Kidney tubule cell (primary cell): ENCODE results near the gene HES5.

ENCODE experiments used
- DNase-seq: peaks from one replicate; pipeline ENCODE4 v3.0.0-alpha.2; 2018; ENCODE audit warnings: low spot score

Gene HES5

GRCh38 chr1:2514863-2515762 lies 14.9 kb downstream of the HES5 start:
- DNase-seq, result no peak

GRCh38 chr1:2513939-2514652 lies 16.0 kb downstream of the HES5 start:
- no peak for DNase-seq

- no peak for DNase-seq
Observed at GRCh38 chr1:2512862-2513421, 17.1 kb downstream of the HES5 start.

- no peak for DNase-seq
Observed at GRCh38 chr1:2510366-2511155, 19.5 kb downstream of the HES5 start.

GRCh38 chr1:2509589-2509988 lies 20.5 kb downstream of the HES5 start:
- DNase-seq, result no peak

- DNase-seq, result no peak
Observed at GRCh38 chr1:2508751-2509150, 21.3 kb downstream of the HES5 start.

GRCh38 chr1:2508180-2508579 lies 21.9 kb downstream of the HES5 start:
- DNase-seq, result no peak

- DNase-seq, result no peak
Observed at GRCh38 chr1:2507744-2508155, 22.3 kb downstream of the HES5 start.

- no peak for DNase-seq
Observed at GRCh38 chr1:2506901-2507565, 23.0 kb downstream of the HES5 start.

- DNase-seq, result no peak
Observed at GRCh38 chr1:2506007-2506860, 23.8 kb downstream of the HES5 start.

GRCh38 chr1:2505461-2505994 lies 24.5 kb downstream of the HES5 start:
- no peak for DNase-seq

- no peak for DNase-seq
Observed at GRCh38 chr1:2504949-2505272, 25.2 kb downstream of the HES5 start.

GRCh38 chr1:2504225-2504948 lies 25.7 kb downstream of the HES5 start:
- no peak for DNase-seq

- DNase-seq, result no peak
Observed at GRCh38 chr1:2503554-2504224, 26.4 kb downstream of the HES5 start.

GRCh38 chr1:2502661-2503553 lies 27.2 kb downstream of the HES5 start:
- no peak for DNase-seq

- DNase-seq, result no peak
Observed at GRCh38 chr1:2502210-2502609, 27.9 kb downstream of the HES5 start.

GRCh38 chr1:2501820-2502119 lies 28.3 kb downstream of the HES5 start:
- DNase-seq, result no peak

- DNase-seq, result no peak
Observed at GRCh38 chr1:2501041-2501819, 28.8 kb downstream of the HES5 start.
